Activated CD8-positive, alpha-beta memory T cell treated with anti-CD3 and anti-CD28 coated beads for 36 hours (primary cell): ENCODE measurements around the gene R3HDM2. TPM values are rescaled to one million over a fixed set of nuclear protein-coding genes. Genes with fewer than 3 reads are reported as not detected.
"Not testable (repeated sequence)": the region's sequence is repeated elsewhere in the genome, so short reads cannot be mapped to it uniquely, and the experiment has no call there.

Experiments used
- CTCF ChIA-PET: fragments of 350-600 bp; sonication (Branson Sonifier 250); formaldehyde crosslinking; loops from one replicate; lab custom pipeline; 2021; ENCODE audit warnings: antibody characterized with exemption; lab: Charles Lee
- POLR2A ChIA-PET: fragments of 350-600 bp; sonication (Branson Sonifier 250); formaldehyde crosslinking; loops from one replicate; lab custom pipeline; 2021; ENCODE audit warnings: antibody characterized with exemption; lab: Charles Lee
- total RNA-seq, 2 experiments: library from RNA; stranded (reverse); gene quantifications; one replicate each; pipeline ENCODE4 v1.2.3, GENCODE V29; 2021

The R3HDM2 gene
- total RNA-seq, 2 experiments from 2014 or later, result 28.0 to 29.7 TPM

DNA sequence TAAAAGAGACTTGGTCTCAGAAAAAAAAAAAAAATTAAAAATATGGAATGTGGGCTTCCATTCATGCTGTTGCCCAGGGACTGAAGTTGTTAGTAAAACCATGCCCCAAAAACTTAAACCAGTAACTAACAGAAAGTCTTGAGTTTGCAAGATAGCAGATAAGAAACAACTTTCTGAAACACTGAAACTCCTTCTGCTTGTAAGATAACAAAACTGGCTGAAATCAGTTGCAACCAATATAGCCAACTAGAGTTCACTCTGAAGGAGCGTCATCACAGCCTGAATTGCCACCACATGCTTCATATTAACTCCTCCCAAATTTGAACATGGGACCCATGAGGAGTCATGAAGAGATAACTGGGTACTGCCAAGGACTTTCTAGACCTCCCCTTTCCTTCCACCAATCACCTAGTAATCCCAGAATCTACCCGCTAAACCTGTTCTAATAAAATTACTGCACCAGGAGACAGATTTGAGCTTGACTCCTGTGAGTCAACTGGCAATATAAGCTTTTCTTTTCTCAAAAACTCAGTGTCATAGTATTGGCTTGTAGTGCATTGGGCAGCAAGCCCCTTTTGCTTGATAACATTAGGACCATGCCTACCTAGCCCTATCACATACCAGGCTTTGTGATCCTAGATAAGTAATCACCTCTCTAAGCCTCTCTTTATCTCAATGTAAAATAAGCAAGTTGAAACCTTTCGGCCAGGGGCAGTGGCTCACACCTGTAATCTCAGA, 53.6 kb downstream of the R3HDM2 start:
- POLR2A ChIA-PET, result no interaction called here
- CTCF ChIA-PET, result interaction anchor here (1.6 kb wide), 1 partner anchor 24 kb away, joined by 4 read pairs; no protein-coding TSS in a partner anchor

DNA sequence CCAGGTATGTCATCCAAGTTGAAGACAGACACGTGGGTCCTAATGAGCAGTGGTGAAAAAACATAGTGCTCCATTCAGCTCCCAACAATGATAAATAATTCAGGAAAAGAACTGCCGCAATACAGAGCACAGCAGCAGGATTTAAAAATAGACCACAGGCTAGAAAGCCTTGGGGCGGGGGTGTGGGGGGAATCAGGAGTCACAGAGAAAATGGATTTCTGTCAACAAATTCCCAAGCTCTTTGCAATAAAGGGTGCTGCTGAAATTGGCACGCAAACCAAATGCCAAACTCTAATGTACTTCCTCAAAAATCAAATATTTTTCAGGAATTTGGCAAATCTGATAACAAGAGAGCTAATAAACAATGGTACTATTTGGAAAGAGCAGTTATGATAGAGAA, 58.6 kb downstream of the R3HDM2 start:
- ChIA-PET CTCF (no interaction called here), POLR2A (interaction anchor here (0.5 kb wide), 1 partner anchor 41 kb away, joined by 3 read pairs; no protein-coding TSS in a partner anchor)

DNA sequence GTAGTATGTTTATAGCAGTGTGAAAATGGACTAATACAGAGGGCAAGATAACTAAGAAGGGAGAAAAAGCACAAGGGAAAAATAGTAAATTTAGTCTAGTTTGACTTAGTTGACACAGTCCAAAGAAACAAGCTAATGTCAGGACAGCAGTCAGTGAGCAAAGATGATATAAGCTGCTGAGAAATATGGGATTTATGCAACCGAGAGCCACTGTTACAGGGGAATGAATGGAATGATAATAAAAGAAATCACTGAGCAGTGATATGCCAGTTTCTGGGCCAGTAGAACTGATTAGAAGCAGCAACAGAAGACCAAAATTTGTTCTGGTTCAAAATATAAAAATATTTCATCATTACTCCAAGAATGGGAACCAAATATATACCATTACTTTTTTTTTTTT, 60.1 kb downstream of the R3HDM2 start:
- POLR2A ChIA-PET, result no interaction called here

DNA sequence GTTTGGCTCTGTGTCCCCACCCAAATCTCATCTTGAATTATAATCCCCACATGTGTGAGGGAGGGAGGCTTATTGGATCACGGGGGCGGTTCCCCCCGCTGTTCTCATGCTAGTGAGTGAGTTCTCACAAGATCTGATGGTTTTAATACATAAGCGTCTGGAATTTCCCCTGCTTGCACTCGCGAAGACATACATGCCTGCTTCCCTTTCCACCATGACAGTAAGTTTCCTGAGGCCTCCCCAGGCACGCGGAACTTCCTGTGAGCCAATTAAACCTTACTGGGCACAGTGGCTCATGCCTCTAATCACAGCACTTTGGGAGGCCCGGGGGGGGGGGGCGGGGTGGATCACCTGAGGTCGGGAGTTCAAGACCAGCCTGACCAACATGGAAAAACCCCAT, 60.8 kb downstream of the R3HDM2 start:
- ChIA-PET CTCF (no interaction called here), POLR2A (no interaction called here)

More for the DNA sequence above, 60.1 kb downstream of the R3HDM2 start:
- CTCF ChIA-PET, result interaction anchor here (0.5 to 0.6 kb wide), 2 partner anchors 22 to 1479 kb away, joined by 3 read pairs; no protein-coding TSS in a partner anchor

DNA sequence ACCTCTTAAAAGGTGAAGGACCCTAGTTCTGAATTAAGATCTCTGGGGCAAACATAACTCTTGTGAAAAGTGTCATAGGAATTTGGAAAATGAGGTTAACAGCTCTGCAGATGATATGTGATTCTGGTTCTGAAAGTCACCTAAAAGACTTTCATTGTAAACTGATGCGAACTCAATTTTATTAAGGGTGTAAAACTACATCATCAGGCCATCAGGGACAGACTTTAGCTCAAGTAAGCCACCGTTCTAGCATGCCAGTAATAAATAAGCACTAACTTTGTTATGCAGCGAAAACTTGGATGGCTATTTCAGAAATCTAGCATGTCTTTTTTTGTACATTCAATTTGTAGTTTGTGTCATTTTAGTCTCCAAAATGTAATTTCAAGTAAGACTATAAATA, 61.6 kb downstream of the R3HDM2 start:
- ChIA-PET POLR2A (no interaction called here), CTCF (interaction anchor here (0.6 to 1.5 kb wide), 2 partner anchors 22 to 28 kb away, joined by 3 read pairs; no protein-coding TSS in a partner anchor)

DNA sequence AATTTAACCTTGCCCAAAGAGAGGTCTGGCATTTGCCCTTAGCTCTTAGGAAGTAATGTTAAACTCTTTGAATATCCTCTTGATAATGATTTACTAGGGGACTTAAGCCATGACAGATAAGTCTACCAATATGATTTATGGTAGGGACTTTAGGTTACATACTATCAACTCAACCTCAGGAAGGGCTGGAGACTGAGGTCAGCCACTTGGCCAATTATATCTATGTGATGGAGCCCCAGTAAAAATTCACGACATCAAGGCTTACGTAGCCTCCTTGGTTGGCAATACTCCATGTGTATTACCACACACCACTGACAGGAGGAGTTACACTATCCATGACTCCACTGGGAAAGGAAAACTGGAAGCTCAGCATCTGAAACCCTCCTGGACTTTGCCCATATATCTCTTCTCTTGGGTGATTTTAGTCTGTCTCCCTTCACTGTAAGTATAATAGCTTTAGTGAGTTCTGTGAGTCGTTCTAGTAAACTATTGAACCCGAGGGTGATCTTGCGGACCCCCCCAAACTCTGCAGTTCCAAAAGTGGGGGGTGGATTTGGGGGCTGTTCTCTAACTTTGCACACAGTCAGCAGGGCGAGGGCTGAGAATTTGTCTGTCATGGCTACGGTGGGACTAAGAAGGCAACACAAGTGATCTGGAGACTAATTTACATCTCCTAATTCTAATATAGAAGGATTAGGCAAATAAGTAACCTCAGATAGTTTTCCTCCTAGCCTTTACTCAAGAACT, 62.3 kb downstream of the R3HDM2 start:
- ChIA-PET POLR2A (no interaction called here), CTCF (interaction anchor here (0.6 to 1.5 kb wide), 3 partner anchors 23 to 60 kb away, joined by 3 read pairs; no protein-coding TSS in a partner anchor)

DNA sequence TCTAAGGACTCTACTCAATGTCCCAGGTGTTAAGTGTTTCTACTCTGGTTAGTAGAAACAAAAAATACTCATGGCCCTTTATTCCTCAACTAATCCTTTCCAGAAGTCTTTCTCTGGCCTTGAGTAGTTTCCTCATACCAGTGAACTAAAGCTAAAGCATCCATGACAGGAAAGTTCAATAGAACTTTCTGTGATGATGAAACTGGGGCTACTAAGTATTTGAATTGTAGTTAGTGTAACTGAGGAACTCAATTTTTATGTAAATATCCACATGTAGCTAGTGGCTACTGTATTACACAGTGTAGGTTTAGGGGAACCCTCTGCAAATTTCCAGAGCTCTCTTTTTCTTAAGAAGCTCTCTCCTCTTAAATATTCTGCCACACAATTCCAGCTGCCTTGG, 63.7 kb downstream of the R3HDM2 start:
- ChIA-PET POLR2A (no interaction called here), CTCF (no interaction called here)

DNA sequence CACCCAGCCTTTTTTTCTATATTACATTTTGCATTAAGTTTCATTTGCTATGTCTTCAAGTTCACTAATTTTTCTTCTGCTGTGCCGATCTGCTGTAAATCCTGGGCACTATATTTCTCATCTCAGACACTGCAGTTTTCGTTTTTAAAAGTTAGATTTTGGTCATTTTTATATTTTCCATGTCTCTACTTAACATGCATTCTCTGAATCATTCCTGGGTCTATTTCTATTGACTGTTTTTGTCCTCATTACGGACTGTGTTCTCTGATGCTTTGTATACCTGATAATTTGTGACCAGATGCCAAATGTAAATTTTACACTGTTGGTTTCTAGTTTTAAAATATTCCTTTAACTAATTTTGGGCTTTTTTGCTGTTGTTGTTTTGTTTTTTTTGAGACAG, 64.5 kb downstream of the R3HDM2 start:
- POLR2A ChIA-PET, result no interaction called here
- CTCF ChIA-PET, result no interaction called here

DNA sequence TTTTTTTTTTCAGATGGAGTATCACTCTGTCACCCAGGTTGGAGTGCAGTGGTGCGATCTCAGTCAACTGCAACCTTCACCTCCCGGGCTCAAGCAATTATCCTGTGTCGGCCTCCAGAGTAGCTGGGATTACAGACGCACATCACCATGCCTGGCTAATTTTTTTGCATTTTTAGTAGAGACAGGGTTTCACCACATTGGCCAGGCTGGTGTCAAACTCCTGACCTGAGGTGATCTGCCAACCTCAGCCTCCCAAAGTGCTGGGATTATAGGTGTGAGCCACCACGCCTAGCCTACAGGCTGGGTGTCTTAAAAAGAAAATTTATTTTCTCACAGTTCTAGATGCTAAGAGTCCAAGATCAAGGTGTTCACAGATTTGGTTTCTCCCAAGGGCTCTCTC, 66.7 kb downstream of the R3HDM2 start:
- CTCF ChIA-PET, result interaction anchor here (0.7 kb wide), 1 partner anchor 53 kb away, joined by 4 read pairs; no protein-coding TSS in a partner anchor
- POLR2A ChIA-PET, result not testable (repeated sequence)

DNA sequence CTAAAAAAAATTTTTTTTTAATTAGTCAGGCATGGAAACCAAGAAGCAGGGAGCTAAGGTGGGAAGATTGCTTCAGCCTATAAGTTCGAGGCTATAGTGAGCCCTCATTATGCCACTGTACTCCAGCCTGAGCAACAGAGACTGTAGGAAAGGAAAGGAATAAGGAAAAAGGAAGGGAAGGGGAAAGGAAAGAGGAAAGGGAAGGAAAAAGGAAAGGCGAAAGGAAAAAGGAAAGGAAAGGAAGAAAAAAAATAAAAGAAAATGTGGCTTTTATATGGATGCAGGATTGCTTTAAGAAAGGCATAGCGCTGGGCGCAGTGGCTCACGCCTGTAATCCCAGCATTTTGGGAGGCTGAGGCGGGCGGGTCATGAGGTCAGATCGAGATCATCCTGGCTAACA, 70.4 kb downstream of the R3HDM2 start:
- ChIA-PET POLR2A (no interaction called here), CTCF (interaction anchor here (0.9 to 1.2 kb wide), 2 partner anchors 53 to 92 kb away, joined by 3 to 4 read pairs; no protein-coding TSS in a partner anchor)

DNA sequence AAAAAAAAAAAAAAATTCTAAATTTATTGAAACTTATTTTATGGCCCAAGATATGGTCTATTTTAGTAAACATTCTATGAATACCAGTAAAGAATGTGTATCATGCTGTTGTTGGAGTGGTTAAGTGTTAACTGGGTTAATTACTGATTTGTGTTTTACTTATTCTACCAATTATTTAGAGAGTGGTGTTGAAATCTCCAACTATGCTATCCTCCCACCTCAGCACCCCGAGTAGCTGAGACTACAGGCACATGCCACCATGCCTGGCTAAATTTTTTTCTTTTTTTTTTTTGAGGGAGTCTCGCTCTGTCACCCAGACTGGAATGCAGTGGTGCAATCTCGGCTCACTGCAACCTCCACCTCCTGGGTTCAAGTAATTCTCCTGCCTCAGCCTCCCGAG, 72.2 kb downstream of the R3HDM2 start:
- CTCF ChIA-PET, result interaction anchor here (0.9 kb wide), 1 partner anchor 51 kb away, joined by 4 read pairs; no protein-coding TSS in a partner anchor
- POLR2A ChIA-PET, result no interaction called here

DNA sequence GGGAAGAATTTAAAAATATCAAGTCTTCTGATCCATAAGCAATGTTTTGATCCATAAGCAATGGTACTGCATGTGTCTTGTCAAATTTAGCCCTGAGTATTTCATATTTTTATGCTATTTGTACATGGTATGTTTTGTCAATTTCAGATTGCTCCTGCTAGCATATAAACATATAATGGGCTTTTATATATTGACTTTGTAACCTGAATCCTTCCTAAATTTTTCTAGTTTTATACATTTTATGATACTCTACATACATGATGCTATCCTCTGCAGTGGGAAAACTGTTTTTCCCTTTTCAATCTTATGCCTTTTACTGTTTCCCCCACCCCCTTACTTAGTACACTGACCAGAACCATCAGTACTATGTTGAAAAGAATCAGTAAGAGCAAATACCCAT, 75.1 kb downstream of the R3HDM2 start:
- CTCF ChIA-PET, result no interaction called here
- POLR2A ChIA-PET, result no interaction called here

DNA sequence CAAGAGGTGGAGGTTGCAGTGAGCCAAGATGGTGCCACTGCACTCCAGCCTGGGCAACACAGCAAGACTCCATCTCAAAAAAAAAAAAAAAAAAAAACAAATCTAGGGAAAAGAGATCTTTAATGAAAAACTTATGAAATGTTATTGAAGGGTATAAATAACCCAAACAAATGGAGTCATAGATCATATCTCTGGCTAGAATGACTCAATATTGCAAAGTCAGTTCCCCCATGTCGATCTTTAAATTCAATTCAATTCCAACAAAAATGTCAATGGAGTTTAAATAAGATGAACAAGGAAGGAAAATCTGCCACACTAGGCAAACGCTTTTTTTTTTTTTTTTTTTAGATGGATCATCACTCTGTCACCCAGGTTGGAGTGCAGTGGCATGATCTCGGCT, 78.7 kb downstream of the R3HDM2 start:
- ChIA-PET POLR2A (no interaction called here), CTCF (no interaction called here)

DNA sequence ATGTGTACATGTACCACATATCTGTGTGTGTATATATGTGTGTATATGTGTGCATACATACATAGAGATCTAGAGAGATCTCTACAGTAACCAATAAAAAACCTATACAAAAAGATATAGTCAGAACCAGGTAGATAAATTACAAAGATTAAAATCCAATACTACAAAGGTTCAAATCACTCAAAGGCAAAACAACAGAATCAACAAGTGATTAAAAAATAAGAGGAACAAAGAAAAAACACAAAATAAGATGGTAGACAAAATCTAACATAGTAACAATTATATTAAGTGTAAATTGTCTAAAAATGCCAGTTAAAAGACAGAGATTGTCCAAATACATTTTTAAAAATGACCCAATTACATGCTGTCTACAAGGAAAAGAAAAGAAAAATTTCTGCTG, 83.6 kb downstream of the R3HDM2 start:
- ChIA-PET CTCF (interaction anchor here (0.8 kb wide), 1 partner anchor 19 kb away, joined by 3 read pairs; no protein-coding TSS in a partner anchor), POLR2A (no interaction called here)

DNA sequence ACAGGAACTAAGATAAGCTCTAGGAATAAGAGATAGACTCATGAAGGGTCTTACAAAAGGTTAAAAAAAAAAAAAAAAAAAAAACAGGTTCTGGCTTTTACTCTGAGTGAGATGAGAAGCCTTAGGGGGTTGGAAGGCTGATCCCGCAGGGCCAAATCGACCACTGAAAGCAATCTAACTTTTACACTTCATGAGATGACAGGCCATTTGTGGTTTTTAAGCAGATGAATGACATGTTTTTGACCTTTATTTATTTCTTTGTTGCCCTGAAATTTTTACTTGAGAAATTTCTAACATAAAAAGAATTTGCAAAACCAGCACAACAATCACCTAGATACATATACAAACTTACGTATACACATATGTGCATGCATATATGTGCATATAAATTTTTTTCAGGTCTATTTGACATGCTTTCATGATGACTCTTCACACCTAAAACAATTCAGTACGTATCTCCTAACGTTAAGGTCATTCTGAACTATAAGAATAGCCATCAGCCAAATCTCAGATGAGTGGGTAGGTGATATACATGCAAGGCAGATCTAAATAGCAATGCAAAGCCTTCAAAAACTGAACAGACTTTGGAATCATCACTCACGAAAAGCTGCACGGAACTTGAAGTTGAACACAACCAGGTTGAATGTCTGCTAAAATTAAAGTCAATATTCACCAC, 87.0 kb downstream of the R3HDM2 start:
- CTCF ChIA-PET, result interaction anchor here (0.6 to 1.3 kb wide), 5 partner anchors 32 to 255 kb away, joined by 3 to 7 read pairs (median 3); partner anchors contain the start of gene NAB2

DNA sequence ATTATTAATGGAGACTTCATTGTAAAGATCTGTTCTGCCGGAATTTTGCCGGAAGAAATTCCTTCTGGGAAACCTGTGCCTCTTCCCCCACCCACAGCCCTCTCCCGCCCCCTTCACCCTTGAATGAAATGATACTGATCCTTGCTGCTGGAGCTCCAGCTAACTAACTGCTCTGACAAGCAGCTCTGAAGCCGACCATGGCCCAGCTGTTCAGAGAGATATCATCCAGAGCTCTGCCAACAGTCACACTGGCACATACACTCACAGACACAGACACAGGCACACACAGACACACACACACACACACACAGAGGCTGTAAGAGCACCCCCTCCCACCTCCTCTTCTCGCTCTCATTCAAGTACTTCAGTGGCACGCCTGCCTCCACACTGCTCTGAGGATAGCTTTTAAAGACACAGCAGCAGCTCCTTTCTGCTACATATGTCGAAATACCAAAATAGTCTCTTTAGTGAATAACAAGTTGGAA, 88.6 kb downstream of the R3HDM2 start:
- CTCF ChIA-PET, result interaction anchor here (0.6 to 1.3 kb wide), 6 partner anchors 34 to 1590 kb away, joined by 3 to 4 read pairs (median 3); no protein-coding TSS in a partner anchor
- POLR2A ChIA-PET, result interaction anchor here (0.6 to 0.7 kb wide), 2 partner anchors 31 to 88 kb away, joined by 3 to 6 read pairs; no protein-coding TSS in a partner anchor

More for the DNA sequence above, 87.0 kb downstream of the R3HDM2 start:
- POLR2A ChIA-PET, result no interaction called here

DNA sequence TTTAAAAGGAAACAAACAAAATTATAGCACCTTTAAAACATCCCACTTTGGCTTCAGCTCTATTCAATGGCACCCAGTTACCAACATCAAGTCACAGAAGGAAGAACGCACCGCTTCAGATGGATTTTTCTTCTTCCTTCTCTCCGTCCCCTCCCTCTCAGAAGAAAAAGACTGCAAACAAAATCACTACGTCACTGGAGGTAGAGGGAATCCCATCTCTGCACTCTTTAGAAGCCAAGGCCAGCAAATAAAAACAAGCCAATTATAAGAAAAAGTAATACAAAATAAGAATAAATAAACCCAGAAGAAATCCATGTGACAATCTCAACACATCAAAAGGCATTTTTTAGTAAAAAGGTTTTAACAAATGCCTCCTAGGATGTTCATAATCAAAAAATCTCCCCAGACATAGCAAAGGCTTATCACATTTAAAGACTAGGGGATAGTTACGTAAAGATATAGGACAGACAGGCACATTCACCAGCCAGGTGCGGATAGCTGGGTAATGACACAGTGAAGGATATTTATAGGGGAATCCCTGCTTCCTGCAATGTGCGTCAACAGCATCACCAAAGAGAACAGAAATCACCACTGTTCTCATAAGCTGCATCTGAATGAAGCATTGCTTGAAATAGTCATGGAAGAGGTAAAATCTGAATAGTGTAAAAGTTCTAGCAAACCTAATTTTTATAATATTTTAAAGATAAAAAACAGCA, 89.4 kb downstream of the R3HDM2 start:
- CTCF ChIA-PET, result interaction anchor here (0.6 to 1.1 kb wide), 2 partner anchors 33 to 127 kb away, joined by 3 read pairs; no protein-coding TSS in a partner anchor
- POLR2A ChIA-PET, result interaction anchor here (0.6 kb wide), 1 partner anchor 89 kb away, joined by 3 read pairs; no protein-coding TSS in a partner anchor

DNA sequence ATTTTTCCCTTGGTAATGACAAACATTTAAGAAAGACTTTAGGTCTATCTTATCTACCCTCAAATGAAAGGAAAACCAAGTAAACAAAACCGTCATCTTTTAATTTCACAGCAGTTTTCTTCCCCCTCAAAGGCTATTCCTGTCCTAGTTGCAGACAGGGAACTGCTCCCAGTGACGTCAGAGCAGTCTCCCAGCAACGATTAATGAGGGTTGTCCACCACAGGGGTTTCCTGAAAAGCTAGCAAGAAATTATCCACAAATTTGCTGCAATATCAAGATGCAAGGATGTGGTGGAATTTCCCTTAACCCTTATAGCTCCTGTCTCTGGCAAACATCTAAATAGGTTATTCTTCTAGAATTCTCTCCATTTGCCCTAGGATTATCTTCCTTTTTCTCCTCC, 90.7 kb downstream of the R3HDM2 start:
- ChIA-PET CTCF (interaction anchor here (0.7 kb wide), 1 partner anchor 41 kb away, joined by 4 read pairs; no protein-coding TSS in a partner anchor), POLR2A (no interaction called here)
